ENCODE results near the gene PTPN22.
A peak's percentile ranks its signal among the peaks of the same experiment; 100 is the strongest.

Gene PTPN22

GRCh38 chr1:113792471-113792870 is 79.0 kb downstream of the PTPN22 start:
- Histone ChIP-seq H3K9me3 (ENCODE audit: control insufficient read depth in 1 of 2, low read length in 2 of 2) (no peaks in the 10 kb centered on the region), H3K36me3 (ENCODE audit: control insufficient read depth in 1 of 2, insufficient read depth in 2 of 2, low read length in 2 of 2) (peaks cover 9 to 17% of the 10 kb centered on the region in 2 donors), H3K27ac (ENCODE audit: low read length) (no peak overlapping the region), H3K4me1 (ENCODE audit: control insufficient read depth in 1 of 2, insufficient read depth in 2 of 2, low read length in 2 of 2) (peaks cover 0 to 29% of the 10 kb centered on the region in 2 donors), H3K27me3 (ENCODE audit: low read depth, low read length) (no peaks in the 10 kb centered on the region), H3K4me3 (ENCODE audit: low read depth in 1 of 2, low read length in 2 of 2) (no peak overlapping the region)

DNA sequence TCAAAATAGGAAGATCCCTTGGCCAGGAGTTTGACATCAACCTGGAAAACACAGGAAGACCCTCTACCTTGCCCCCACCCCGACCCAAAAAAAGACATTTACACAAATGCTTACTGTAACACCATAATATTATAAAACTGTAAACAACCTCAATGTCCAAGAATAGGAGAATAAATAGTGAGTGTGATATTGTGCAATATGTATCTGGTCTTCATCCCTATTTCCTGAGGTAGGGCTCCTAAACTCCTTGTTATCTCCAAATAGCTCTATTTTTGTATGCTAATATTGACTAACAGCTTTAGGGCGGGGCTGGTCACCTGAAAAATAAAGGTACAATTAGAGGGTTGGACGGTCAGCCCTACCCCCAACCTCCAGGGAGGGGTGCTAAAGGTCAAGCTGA is 82.7 kb downstream of the PTPN22 start:
- Histone ChIP-seq H3K9me3 (ENCODE audit: control insufficient read depth in 1 of 2, low read length in 2 of 2) (no peaks in the 10 kb centered on the region), H3K27ac (ENCODE audit: low read length) (no peak overlapping the region), H3K36me3 (ENCODE audit: control insufficient read depth in 1 of 2, insufficient read depth in 2 of 2, low read length in 2 of 2) (no peaks in the 10 kb centered on the region), H3K4me1 (ENCODE audit: control insufficient read depth in 1 of 2, insufficient read depth in 2 of 2, low read length in 2 of 2) (peaks cover 0 to 34% of the 10 kb centered on the region in 2 donors), H3K4me3 (ENCODE audit: low read depth in 1 of 2, low read length in 2 of 2) (no peak overlapping the region), H3K27me3 (ENCODE audit: low read depth, low read length) (no peaks in the 10 kb centered on the region)

DNA sequence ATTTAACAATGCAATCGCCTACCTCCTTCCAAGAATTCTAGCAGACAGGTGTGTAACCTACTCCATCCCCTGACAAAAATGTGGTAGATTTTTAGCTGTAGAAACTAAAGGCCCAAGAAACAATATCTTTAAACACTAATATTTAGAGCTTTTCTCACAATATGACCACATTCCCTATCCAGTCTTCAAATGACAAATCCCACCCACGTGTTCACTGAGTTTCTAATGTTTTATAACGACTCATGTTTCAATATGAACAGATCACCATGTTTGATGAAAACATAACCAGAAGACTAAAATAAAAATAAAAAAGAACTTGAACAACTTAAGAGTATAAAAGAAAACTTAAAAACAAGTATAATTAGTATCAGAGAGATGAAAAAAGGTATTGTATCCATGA is 83.8 kb downstream of the PTPN22 start:
- Histone ChIP-seq H3K4me3 (ENCODE audit: low read depth in 1 of 2, low read length in 2 of 2) (no peak overlapping the region), H3K27ac (ENCODE audit: low read length) (no peak overlapping the region), H3K27me3 (ENCODE audit: low read depth, low read length) (no peaks in the 10 kb centered on the region), H3K9me3 (ENCODE audit: control insufficient read depth in 1 of 2, low read length in 2 of 2) (no peaks in the 10 kb centered on the region), H3K36me3 (ENCODE audit: control insufficient read depth in 1 of 2, insufficient read depth in 2 of 2, low read length in 2 of 2) (no peaks in the 10 kb centered on the region), H3K4me1 (ENCODE audit: control insufficient read depth in 1 of 2, insufficient read depth in 2 of 2, low read length in 2 of 2) (peaks cover 0 to 38% of the 10 kb centered on the region in 2 donors)

DNA sequence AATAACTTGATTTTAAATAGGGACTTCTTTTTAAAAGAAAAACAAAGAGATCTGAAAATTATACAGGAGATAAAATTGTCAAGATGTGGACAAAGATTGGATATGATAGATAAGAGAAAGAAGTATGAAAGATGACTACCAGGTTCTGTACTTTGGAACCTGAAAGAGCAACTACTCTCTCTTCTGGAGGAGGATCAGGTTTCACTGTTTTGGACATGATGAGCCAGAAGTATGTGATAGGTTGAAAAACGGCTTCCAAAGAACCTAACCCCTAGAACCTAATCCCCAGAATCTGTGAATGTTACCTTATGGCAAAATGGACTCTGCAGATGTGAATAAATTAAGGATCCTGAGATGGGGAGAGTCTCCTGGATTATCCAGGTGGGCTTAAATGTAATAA is 85.4 kb downstream of the PTPN22 start:
- Histone ChIP-seq H3K9me3 (ENCODE audit: control insufficient read depth in 1 of 2, low read length in 2 of 2) (no peaks in the 10 kb centered on the region), H3K27me3 (ENCODE audit: low read depth, low read length) (no peaks in the 10 kb centered on the region), H3K36me3 (ENCODE audit: control insufficient read depth in 1 of 2, insufficient read depth in 2 of 2, low read length in 2 of 2) (no peaks in the 10 kb centered on the region), H3K4me1 (ENCODE audit: control insufficient read depth in 1 of 2, insufficient read depth in 2 of 2, low read length in 2 of 2) (peaks cover 0 to 53% of the 10 kb centered on the region in 2 donors), H3K4me3 (ENCODE audit: low read depth in 1 of 2, low read length in 2 of 2) (no peak overlapping the region), H3K27ac (ENCODE audit: low read length) (no peak overlapping the region)

GRCh38 chr1:113784104-113784779 is 87.3 kb downstream of the PTPN22 start:
- no peaks in the 10 kb centered on the region for H3K9me3 ChIP-seq (ENCODE audit: control insufficient read depth in 1 of 2, low read length in 2 of 2)
- H3K27ac ChIP-seq (ENCODE audit: low read length), result peak overlapping the region; percentile 64
- H3K4me1 ChIP-seq (ENCODE audit: control insufficient read depth in 1 of 2, insufficient read depth in 2 of 2, low read length in 2 of 2), result peaks cover 3 to 52% of the 10 kb centered on the region in 2 donors
- no peaks in the 10 kb centered on the region for H3K36me3 ChIP-seq (ENCODE audit: control insufficient read depth in 1 of 2, insufficient read depth in 2 of 2, low read length in 2 of 2)
- no peak overlapping the region for H3K4me3 ChIP-seq (ENCODE audit: low read depth in 1 of 2, low read length in 2 of 2)
- H3K27me3 ChIP-seq (ENCODE audit: low read depth, low read length), result no peaks in the 10 kb centered on the region

- Histone ChIP-seq H3K36me3 (ENCODE audit: control insufficient read depth in 1 of 2, insufficient read depth in 2 of 2, low read length in 2 of 2) (no peaks in the 10 kb centered on the region), H3K9me3 (ENCODE audit: control insufficient read depth in 1 of 2, low read length in 2 of 2) (no peaks in the 10 kb centered on the region), H3K4me1 (ENCODE audit: control insufficient read depth in 1 of 2, insufficient read depth in 2 of 2, low read length in 2 of 2) (peaks cover 3 to 44% of the 10 kb centered on the region in 2 donors), H3K27ac (ENCODE audit: low read length) (peak overlapping the region; percentile 64), H3K4me3 (ENCODE audit: low read depth in 1 of 2, low read length in 2 of 2) (no peak overlapping the region), H3K27me3 (ENCODE audit: low read depth, low read length) (no peaks in the 10 kb centered on the region)
Observed at GRCh38 chr1:113783254-113784103, 88.0 kb downstream of the PTPN22 start.

DNA sequence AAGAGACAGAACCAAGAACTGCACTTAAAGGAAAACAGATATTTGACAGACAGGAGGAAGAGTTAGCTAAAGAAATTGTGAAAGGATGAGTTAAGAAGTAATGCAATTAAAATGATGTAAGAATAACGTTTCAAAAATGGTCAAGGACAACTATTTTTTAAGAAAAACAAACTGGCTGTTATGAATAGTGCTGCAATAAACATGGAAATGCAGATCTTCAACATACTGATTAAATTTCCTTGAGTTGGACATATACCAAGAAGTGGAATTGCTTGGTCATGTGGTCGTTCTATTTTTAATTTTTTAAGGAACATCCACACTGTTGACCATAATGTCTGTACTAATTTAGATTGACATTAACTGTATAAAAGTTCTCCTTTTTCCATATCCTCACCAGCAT is 89.1 kb downstream of the PTPN22 start:
- no peak overlapping the region for H3K27ac ChIP-seq (ENCODE audit: low read length)
- H3K4me1 ChIP-seq (ENCODE audit: control insufficient read depth in 1 of 2, insufficient read depth in 2 of 2, low read length in 2 of 2), result peaks cover 3 to 38% of the 10 kb centered on the region in 2 donors
- no peaks in the 10 kb centered on the region for H3K9me3 ChIP-seq (ENCODE audit: control insufficient read depth in 1 of 2, low read length in 2 of 2)
- H3K36me3 ChIP-seq (ENCODE audit: control insufficient read depth in 1 of 2, insufficient read depth in 2 of 2, low read length in 2 of 2), result no peaks in the 10 kb centered on the region
- no peaks in the 10 kb centered on the region for H3K27me3 ChIP-seq (ENCODE audit: low read depth, low read length)
- H3K4me3 ChIP-seq (ENCODE audit: low read depth in 1 of 2, low read length in 2 of 2), result no peak overlapping the region

- Histone ChIP-seq H3K4me3 (ENCODE audit: low read depth in 1 of 2, low read length in 2 of 2) (no peak overlapping the region), H3K9me3 (ENCODE audit: control insufficient read depth in 1 of 2, low read length in 2 of 2) (no peaks in the 10 kb centered on the region), H3K4me1 (ENCODE audit: control insufficient read depth in 1 of 2, insufficient read depth in 2 of 2, low read length in 2 of 2) (peaks cover 3 to 38% of the 10 kb centered on the region in 2 donors), H3K27ac (ENCODE audit: low read length) (no peak overlapping the region), H3K36me3 (ENCODE audit: control insufficient read depth in 1 of 2, insufficient read depth in 2 of 2, low read length in 2 of 2) (peaks cover 4 to 8% of the 10 kb centered on the region in 2 donors), H3K27me3 (ENCODE audit: low read depth, low read length) (no peaks in the 10 kb centered on the region)
Observed at GRCh38 chr1:113780374-113781146, 91.0 kb downstream of the PTPN22 start.

DNA sequence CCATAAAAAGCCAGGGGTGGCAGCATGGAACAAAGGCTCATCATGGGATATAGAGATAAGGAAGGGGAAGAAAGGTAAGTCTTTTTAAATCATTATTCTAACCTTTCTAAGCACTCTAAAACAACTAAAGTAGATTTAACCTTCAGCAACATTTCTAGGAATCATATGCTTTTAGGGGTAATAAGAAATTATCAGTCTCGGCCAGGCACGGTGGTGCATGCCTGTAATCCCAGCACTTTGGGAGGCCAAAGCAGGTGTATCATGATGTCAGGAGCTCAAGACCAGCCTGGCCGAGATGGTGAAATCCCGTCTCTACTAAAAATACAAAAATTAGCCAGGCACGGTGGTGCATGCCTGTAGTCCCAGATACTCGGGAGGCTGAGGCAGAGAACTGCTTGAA is 92.0 kb downstream of the PTPN22 start:
- no peak overlapping the region for H3K27ac ChIP-seq (ENCODE audit: low read length)

DNA sequence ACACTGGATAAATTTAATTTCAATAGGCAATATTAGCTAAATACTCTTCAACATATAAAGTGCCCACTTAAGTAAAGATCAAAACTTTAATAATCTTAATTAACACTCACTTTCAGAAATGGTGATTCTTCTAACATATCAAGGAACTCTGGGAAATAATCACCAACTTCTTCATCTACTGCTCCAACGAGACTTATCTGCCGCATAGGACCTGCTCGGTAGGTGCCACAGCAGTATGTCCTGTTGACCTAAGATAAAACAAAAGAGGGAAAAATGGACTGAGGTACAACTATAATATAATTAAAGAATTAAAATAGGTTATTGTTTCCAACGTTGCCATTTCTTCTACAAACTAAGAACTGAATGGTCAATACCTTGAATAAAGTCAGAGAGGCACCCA is 94.0 kb downstream of the PTPN22 start:
- Histone ChIP-seq H3K4me1 (ENCODE audit: control insufficient read depth in 1 of 2, insufficient read depth in 2 of 2, low read length in 2 of 2) (peaks cover 3 to 20% of the 10 kb centered on the region in 2 donors), H3K27me3 (ENCODE audit: low read depth, low read length) (no peaks in the 10 kb centered on the region), H3K9me3 (ENCODE audit: control insufficient read depth in 1 of 2, low read length in 2 of 2) (no peaks in the 10 kb centered on the region), H3K36me3 (ENCODE audit: control insufficient read depth in 1 of 2, insufficient read depth in 2 of 2, low read length in 2 of 2) (peaks cover 4 to 8% of the 10 kb centered on the region in 2 donors), H3K4me3 (ENCODE audit: low read depth in 1 of 2, low read length in 2 of 2) (no peak overlapping the region), H3K27ac (ENCODE audit: low read length) (no peak overlapping the region)

More for the DNA sequence above, 92.0 kb downstream of the PTPN22 start:
- H3K4me1 ChIP-seq (ENCODE audit: control insufficient read depth in 1 of 2, insufficient read depth in 2 of 2, low read length in 2 of 2), result peaks cover 3 to 38% of the 10 kb centered on the region in 2 donors
- peaks cover 4 to 8% of the 10 kb centered on the region in 2 donors for H3K36me3 ChIP-seq (ENCODE audit: control insufficient read depth in 1 of 2, insufficient read depth in 2 of 2, low read length in 2 of 2)
- no peaks in the 10 kb centered on the region for H3K9me3 ChIP-seq (ENCODE audit: control insufficient read depth in 1 of 2, low read length in 2 of 2)
- no peaks in the 10 kb centered on the region for H3K27me3 ChIP-seq (ENCODE audit: low read depth, low read length)
- no peak overlapping the region for H3K4me3 ChIP-seq (ENCODE audit: low read depth in 1 of 2, low read length in 2 of 2)

DNA sequence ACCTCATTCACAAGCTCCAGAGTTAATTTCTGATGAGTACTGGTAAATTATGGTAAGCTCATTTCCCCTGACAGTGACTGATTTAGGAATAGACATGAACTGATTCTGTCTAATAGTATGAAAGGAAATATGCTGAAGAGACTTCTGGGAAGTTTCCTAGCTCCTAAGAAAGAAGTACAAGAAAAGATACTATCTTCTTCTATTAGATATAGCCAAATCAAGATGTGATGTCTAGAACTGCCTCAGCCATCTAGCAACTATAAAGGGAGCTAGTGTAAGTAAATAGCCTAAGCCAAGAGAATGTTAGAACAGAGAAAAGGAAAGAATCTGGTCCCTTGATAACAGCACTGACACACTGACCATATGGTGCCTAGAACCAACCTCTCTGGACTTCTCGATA is 101.5 kb downstream of the PTPN22 start:
- H3K36me3 ChIP-seq (ENCODE audit: control insufficient read depth in 1 of 2, insufficient read depth in 2 of 2, low read length in 2 of 2), result peaks cover 17 to 22% of the 10 kb centered on the region in 2 donors

More for the DNA sequence above, 101.5 kb downstream of the PTPN22 start:
- H3K9me3 ChIP-seq (ENCODE audit: control insufficient read depth in 1 of 2, low read length in 2 of 2), result no peaks in the 10 kb centered on the region
- peaks cover 0 to 20% of the 10 kb centered on the region in 2 donors for H3K4me1 ChIP-seq (ENCODE audit: control insufficient read depth in 1 of 2, insufficient read depth in 2 of 2, low read length in 2 of 2)
- no peaks in the 10 kb centered on the region for H3K27me3 ChIP-seq (ENCODE audit: low read depth, low read length)
- H3K27ac ChIP-seq (ENCODE audit: low read length), result no peak overlapping the region
- H3K4me3 ChIP-seq (ENCODE audit: low read depth in 1 of 2, low read length in 2 of 2), result no peak overlapping the region

Measured in muscle layer of duodenum (tissue), 2 donors.